Stomach (tissue), 9 donors: ENCODE results near the gene AP2A1. TPM values are rescaled to one million over a fixed set of nuclear protein-coding genes. Genes with fewer than 3 reads are reported as not detected.

Experiments
- DNase-seq, 2 donors: peaks; one replicate each; pipeline versions ENCODE4 v3.0.0 to v3.0.0-alpha.2; 2013 to 2019
- H3K27ac ChIP-seq, 5 donors: fragments of 200-600 bp in 4 of 5; sonication (generic) in 4 of 5; one replicate each; pipeline ENCODE4 v1.5.1; 2013 to 2019; ENCODE audit warnings: mild to moderate bottlenecking in 1 of 5, moderate library complexity in 1 of 5
- H3K27me3 ChIP-seq, 3 donors: fragments of 200-600 bp; sonication (generic); one replicate each; pipeline ENCODE4 v1.5.1; 2017 to 2019; ENCODE audit warnings: mixed run types in 1 of 3
- H3K36me3 ChIP-seq, 4 donors: fragments of 200-600 bp; sonication (generic); 1 replicate in 3 of 4; 2 replicates in 1 of 4; pipeline ENCODE4 v1.5.1; 2016 to 2019
- H3K4me1 ChIP-seq, 4 donors: fragments of 200-600 bp; sonication (generic); one replicate each; pipeline ENCODE4 v1.5.1; 2016 to 2019
- H3K4me3 ChIP-seq, 4 donors: fragments of 200-600 bp; sonication (generic) in 3 of 4; one replicate each; pipeline ENCODE4 v1.5.1; 2016 to 2019; ENCODE audit warnings: mild to moderate bottlenecking in 1 of 4
- H3K9me3 ChIP-seq, 4 donors: fragments of 200-600 bp; sonication (generic); one replicate each; pipeline ENCODE4 v1.5.1; 2016 to 2019
- CTCF ChIP-seq, 7 experiments: fragments of 450-650 bp in 4 of 7; fragments of 200-600 bp in 3 of 7; sonication (generic) in 3 of 7; IDR thresholded peaks; one replicate each; pipeline ENCODE4 v1.5.1; 2016 to 2019; ENCODE audit warnings: antibody characterized with exemption in 7 of 7, control low read depth in 2 of 7, mild to moderate bottlenecking in 1 of 7
- EP300 ChIP-seq: sonication (generic); formaldehyde crosslinking; IDR thresholded peaks from one replicate; pipeline ENCODE4 v1.6.1; 2017; ENCODE audit warnings: antibody characterized with exemption
- POLR2A ChIP-seq, 4 donors: fragments of 450-650 bp; IDR thresholded peaks; one replicate each; pipeline ENCODE4 v1.6.1; 2016; ENCODE audit warnings: antibody characterized with exemption in 4 of 4, control low read depth in 2 of 4, mild to moderate bottlenecking in 1 of 4, moderate library complexity in 1 of 4
- POLR2AphosphoS5 ChIP-seq, 3 donors: sonication (generic); formaldehyde crosslinking; IDR thresholded peaks; one replicate each; pipeline ENCODE4 v1.6.1; 2016; ENCODE audit warnings: antibody characterized with exemption in 3 of 3
- WGBS, 5 donors: extraction: QIAGEN DNeasy Blood & Tissue Kit in 3 of 5; methylation state at CpG; one replicate each; pipeline versions ENCODE4 v1.1.5 to v1.1.7; 2013 to 2018; 5-methylcytosine and 5-hydroxymethylcytosine counted together
- intact Hi-C: fragments of 100-400 bp; cut with DNase I; formaldehyde crosslinking; loops from one replicate; pipeline ENCODE4 v1.15.1; 2023; ENCODE audit warnings: low total_unique reads
- polyA plus RNA-seq, 3 donors: library from polyadenylated mRNA; stranded (reverse); fragments of 200-250 nt; gene quantifications; one replicate each; pipeline ENCODE4 v1.2.3, GENCODE V29; 2013
- total RNA-seq, 5 donors: library from RNA; depleted of rRNA; stranded (reverse); fragments of >200 nt; gene quantifications; one replicate each; pipeline versions ENCODE4 v1.1.0 to v1.2.3, GENCODE V29; 2014 to 2016
- donor health status: healthy with polysubstance abuse.
- donor health status: Bipolar disorder and iron deficiency.
- donor health status: healthy.

The AP2A1 gene
- total and polyA plus RNA-seq, 8 donors = 19.8 to 177 (median 29.2) TPM

GRCh38 chr19:49838885-49839588 is 72.2 kb downstream of the AP2A1 start:
- no peaks in the 10 kb centered on the region for H3K27me3 ChIP-seq
- no peak overlapping the region for H3K27ac ChIP-seq
- no peak for TF ChIP-seq CTCF (IDR thresholded peaks at IDR 0.05)
- no peak for TF ChIP-seq POLR2AphosphoS5 (IDR thresholded peaks at IDR 0.05)
- no peak for TF ChIP-seq POLR2A (IDR thresholded peaks at IDR 0.05)
- no peak overlapping the region for H3K4me3 ChIP-seq
- H3K9me3 ChIP-seq = no peaks in the 10 kb centered on the region
- WGBS, 5 donors = 85 to 90% (median 86%) methylated on average over 18 of the region's 18 CpGs
- no peak for DNase-seq
- peaks cover 46 to 72% (median 67%) of the 10 kb centered on the region in 4 donors for H3K36me3 ChIP-seq
- intact Hi-C loops = no loop called here
- no peaks in the 10 kb centered on the region for H3K4me1 ChIP-seq

- intact Hi-C loops = no loop called here
- H3K9me3 ChIP-seq = no peaks in the 10 kb centered on the region
- DNase-seq = no peak
- TF ChIP-seq POLR2A (IDR thresholded peaks at IDR 0.05) (no peak), POLR2AphosphoS5 (IDR thresholded peaks at IDR 0.05) (no peak), CTCF (IDR thresholded peaks at IDR 0.05) (no peak), EP300 (no peak)
- H3K27ac ChIP-seq = no peak overlapping the region
- 83 to 96% (median 95%) methylated on average over 11 of the region's 11 CpGs for WGBS, 5 donors
- H3K27me3 ChIP-seq = no peaks in the 10 kb centered on the region
- H3K36me3 ChIP-seq = peaks cover 41 to 65% (median 60%) of the 10 kb centered on the region in 4 donors
- no peak overlapping the region for H3K4me3 ChIP-seq
- no peaks in the 10 kb centered on the region for H3K4me1 ChIP-seq
Measured at GRCh38 chr19:49839713-49840112, 72.9 kb downstream of the AP2A1 start.

- DNase-seq = no peak
- no peaks in the 10 kb centered on the region for H3K27me3 ChIP-seq
- H3K36me3 ChIP-seq = peaks cover 34 to 59% (median 54%) of the 10 kb centered on the region in 4 donors
- H3K9me3 ChIP-seq = no peaks in the 10 kb centered on the region
- 89 to 94% (median 90%) methylated on average over 11 of the region's 11 CpGs for WGBS, 5 donors
- no peak overlapping the region for H3K27ac ChIP-seq
- H3K4me3 ChIP-seq = no peak overlapping the region
- intact Hi-C loops = no loop called here
- peaks cover 0 to 3% (median 0%) of the 10 kb centered on the region in 4 donors for H3K4me1 ChIP-seq
- TF ChIP-seq POLR2AphosphoS5 (IDR thresholded peaks at IDR 0.05) (no peak), EP300 (no peak), POLR2A (IDR thresholded peaks at IDR 0.05) (no peak)
Measured at GRCh38 chr19:49840321-49840720, 73.5 kb downstream of the AP2A1 start.

- Histone ChIP-seq H3K4me1 (peaks cover 0 to 3% (median 0%) of the 10 kb centered on the region in 4 donors), H3K9me3 (no peaks in the 10 kb centered on the region), H3K27ac (no peak overlapping the region), H3K4me3 (no peak overlapping the region), H3K36me3 (peaks cover 30 to 54% (median 49%) of the 10 kb centered on the region in 4 donors), H3K27me3 (no peaks in the 10 kb centered on the region)
- 85 to 92% (median 90%) methylated on average over 17 of the region's 17 CpGs for WGBS, 5 donors
- no peak for DNase-seq
- intact Hi-C loops = no loop called here
- TF ChIP-seq POLR2AphosphoS5 (IDR thresholded peaks at IDR 0.05) (no peak), EP300 (no peak), POLR2A (IDR thresholded peaks at IDR 0.05) (no peak), CTCF (IDR thresholded peaks at IDR 0.05) (no peak)
Measured at GRCh38 chr19:49840736-49841249, 74.0 kb downstream of the AP2A1 start.

GRCh38 chr19:49843265-49843664 is 76.5 kb downstream of the AP2A1 start:
- H3K4me1 ChIP-seq = peaks cover 0 to 7% (median 0%) of the 10 kb centered on the region in 4 donors
- no peak overlapping the region for H3K27ac ChIP-seq
- 77 to 88% (median 85%) methylated on average over 3 of the region's 3 CpGs for WGBS, 5 donors
- no peak for DNase-seq
- H3K9me3 ChIP-seq = no peaks in the 10 kb centered on the region
- H3K27me3 ChIP-seq = no peaks in the 10 kb centered on the region
- no peak overlapping the region for H3K4me3 ChIP-seq
- intact Hi-C loops = no loop called here
- TF ChIP-seq POLR2AphosphoS5 (IDR thresholded peaks at IDR 0.05) (no peak), EP300 (no peak), CTCF (IDR thresholded peaks at IDR 0.05) (no peak), POLR2A (IDR thresholded peaks at IDR 0.05) (no peak)
- H3K36me3 ChIP-seq = peaks cover 6 to 29% (median 25%) of the 10 kb centered on the region in 4 donors
